ENCODE results near the gene TPH1. TPM values are rescaled to one million over a fixed set of nuclear protein-coding genes. Genes with fewer than 3 reads are reported as not detected.
"Not testable (repeated sequence)": the region's sequence is repeated elsewhere in the genome, so short reads cannot be mapped to it uniquely, and the experiment has no call there.

The TPH1 gene
- polyA plus RNA-seq, 4 donors: 0.35 to 0.93 (median 0.56) TPM

- DNase-seq (ENCODE audit: low read depth in 4 of 4, low spot score in 3 of 4): no peak
These were observed 18.6 kb downstream of the TPH1 start for GRCh38 chr11:18027475-18027874.

- no peak for DNase-seq (ENCODE audit: low read depth in 4 of 4, low spot score in 3 of 4)
These were observed 23.6 kb downstream of the TPH1 start for GRCh38 chr11:18022419-18022818.

GRCh38 chr11:18019650-18020049 is 26.4 kb downstream of the TPH1 start:
- DNase-seq (ENCODE audit: low read depth in 4 of 4, low spot score in 3 of 4): no peak

GRCh38 chr11:18016789-18017188 is 29.3 kb downstream of the TPH1 start:
- DNase-seq (ENCODE audit: low read depth in 4 of 4, low spot score in 3 of 4): no peak

- no peak for DNase-seq (ENCODE audit: low read depth in 4 of 4, low spot score in 3 of 4)
These were observed 31.2 kb downstream of the TPH1 start for GRCh38 chr11:18014876-18015275.

- peak in 1 of 4 donors; percentile 4 for DNase-seq (ENCODE audit: low read depth in 4 of 4, low spot score in 3 of 4)
These were observed 32.1 kb downstream of the TPH1 start for GRCh38 chr11:18013790-18014507.

- peak; percentile 53 to 73 (median 62) for DNase-seq (ENCODE audit: low read depth in 4 of 4, low spot score in 3 of 4)
These were observed 32.9 kb downstream of the TPH1 start, which contains the start of gene SERGEF for GRCh38 chr11:18012906-18013781. Gene SERGEF (minus strand): TSS chr11:18013047. CDS start chr11:18013010, 37 bp downstream.

GRCh38 chr11:18012122-18012905 is 33.8 kb downstream of the TPH1 start:
- peak in 2 of 4 donors; percentile 3 to 13 for DNase-seq (ENCODE audit: low read depth in 4 of 4, low spot score in 3 of 4)

- no peak for DNase-seq (ENCODE audit: low read depth in 4 of 4, low spot score in 3 of 4)
These were observed 34.4 kb downstream of the TPH1 start for GRCh38 chr11:18011633-18012032.

- no peak for DNase-seq (ENCODE audit: low read depth in 4 of 4, low spot score in 3 of 4)
These were observed 35.0 kb downstream of the TPH1 start for GRCh38 chr11:18010977-18011586.

GRCh38 chr11:18010121-18010670 is 35.9 kb downstream of the TPH1 start:
- DNase-seq (ENCODE audit: low read depth in 4 of 4, low spot score in 3 of 4): no peak

GRCh38 chr11:18005376-18006129 is 40.5 kb downstream of the TPH1 start:
- no peak for DNase-seq (ENCODE audit: low read depth in 4 of 4, low spot score in 3 of 4)

GRCh38 chr11:18001191-18001590 is 44.9 kb downstream of the TPH1 start:
- DNase-seq (ENCODE audit: low read depth in 4 of 4, low spot score in 3 of 4): no peak

- DNase-seq (ENCODE audit: low read depth in 4 of 4, low spot score in 3 of 4): no peak
These were observed 45.3 kb downstream of the TPH1 start for GRCh38 chr11:18000760-18001159.

- DNase-seq (ENCODE audit: low read depth in 4 of 4, low spot score in 3 of 4): not testable (repeated sequence)
These were observed 45.9 kb downstream of the TPH1 start for GRCh38 chr11:18000128-18000527.

All from right renal pelvis (tissue), 4 donors.